A549 (cell line): ENCODE results near the gene STYK1. TPM values are rescaled to one million over a fixed set of nuclear protein-coding genes. Genes with fewer than 3 reads are reported as not detected.

Experiments used
- ATAC-seq, 2 experiments: fragments of 200-7000 bp in 1 of 2; fragments of >200 bp in 1 of 2; cut with Nextera tagmentation in 1 of 2; cut with Tn5 transposase in 1 of 2; 3 replicates each; pipeline versions ENCODE4 v1.8.0 to v1.9.1; 2018 to 2020; ENCODE audit warnings: mild to moderate bottlenecking in 1 of 2, moderate library complexity in 1 of 2
- CTCF ChIA-PET: fragments of 300-600 bp; sonication (Branson Sonifier 250); formaldehyde crosslinking; extraction: SDS; loops from one replicate; lab custom pipeline; 2021; ENCODE audit warnings: antibody characterized with exemption, inconsistent platforms; lab: Yijun Ruan, JAX
- POLR2A ChIA-PET: fragments of 350-600 bp; formaldehyde crosslinking; extraction: SDS; loops from one replicate; lab custom pipeline; 2021; ENCODE audit warnings: antibody characterized with exemption, inconsistent platforms; lab: Yijun Ruan, JAX
- DNase-seq, 2 experiments: peaks; one replicate each; pipeline versions ENCODE4 v3.0.0 to v3.0.0-alpha.2; 2011 to 2016; ENCODE audit warnings: low read depth in 1 of 2, low spot score in 1 of 2
- FAIRE-seq: peaks from 2 replicates; lab custom pipeline; 2011; peaks lifted over from hg19 to GRCh38; lab: Jason Lieb, UNC
- H3K27ac ChIP-seq, 2 experiments: fragments of >200 bp; sonication (Bioruptor Twin); formaldehyde crosslinking; 3 replicates each; pipeline ENCODE4 v1.5.1; 2016 to 2017
- H3K4me1 ChIP-seq: fragments of >200 bp; sonication (Bioruptor Twin); formaldehyde crosslinking; 3 replicates; pipeline ENCODE4 v1.6.1; 2016
- H3K4me2 ChIP-seq: fragments of >200 bp; sonication (Bioruptor Twin); formaldehyde crosslinking; 3 replicates; pipeline ENCODE4 v1.6.1; 2016
- H3K4me3 ChIP-seq: fragments of >200 bp; sonication (Bioruptor Twin); formaldehyde crosslinking; 3 replicates; pipeline ENCODE4 v1.5.1; 2016
- H3K9me3 ChIP-seq: fragments of >200 bp; sonication (Bioruptor Twin); formaldehyde crosslinking; 3 replicates; pipeline ENCODE4 v1.6.1; 2016
- BHLHE40 ChIP-seq: IDR thresholded peaks from 2 replicates; pipeline ENCODE4 v1.6.1; 2012; ENCODE audit warnings: low read depth, low read length, inconsistent platforms
- CHD4 ChIP-seq: fragments of 200-600 bp; sonication (generic); IDR thresholded peaks from 2 replicates; pipeline ENCODE4 v1.6.1; 2016; ENCODE audit warnings: antibody characterized with exemption, mild to moderate bottlenecking, borderline replicate concordance
- EHMT2 ChIP-seq: fragments of 200-600 bp; sonication (generic); IDR thresholded peaks from 2 replicates; pipeline ENCODE4 v1.6.1; 2016; ENCODE audit warnings: antibody characterized with exemption, low read depth, mild to moderate bottlenecking, moderate library complexity
- ESRRA ChIP-seq: fragments of 150-350 bp; IDR thresholded peaks from 2 replicates; pipeline ENCODE4 v1.6.1; 2014; ENCODE audit warnings: mild to moderate bottlenecking, low read length, borderline replicate concordance
- FOXS1 ChIP-seq: fragments of 250-450 bp; sonication (Bioruptor Pico); IDR thresholded peaks from 2 replicates; pipeline ENCODE4 v1.5.0; 2020; ENCODE audit warnings: mild to moderate bottlenecking, moderate library complexity
- GATA3 ChIP-seq: IDR thresholded peaks from 2 replicates; pipeline ENCODE4 v1.6.1; 2012; ENCODE audit warnings: borderline replicate concordance
- HEYL ChIP-seq: fragments of 250-450 bp; sonication (Bioruptor Pico); IDR thresholded peaks from 2 replicates; pipeline ENCODE4 v1.8.0; 2021; ENCODE audit warnings: mild to moderate bottlenecking, moderate library complexity
- HOXB5 ChIP-seq: fragments of 250-450 bp; sonication (Bioruptor Pico); IDR thresholded peaks from 2 replicates; pipeline ENCODE4 v1.5.0; 2020; ENCODE audit warnings: mild to moderate bottlenecking, moderate library complexity
- KDM1A ChIP-seq: fragments of 200-600 bp; sonication (generic); IDR thresholded peaks from 2 replicates; pipeline ENCODE4 v1.6.1; 2016; ENCODE audit warnings: low read depth, mild to moderate bottlenecking
- MAFK ChIP-seq: fragments of 450-650 bp; IDR thresholded peaks from 2 replicates; pipeline ENCODE4 v1.6.1; 2014; ENCODE audit not compliant: partially characterized antibody
- MYC ChIP-seq: IDR thresholded peaks from 2 replicates; pipeline ENCODE4 v1.6.1; 2012; ENCODE audit warnings: mild to moderate bottlenecking, inconsistent platforms, low read length, improper control_type of control experiment, borderline replicate concordance
- NPAS2 ChIP-seq: fragments of 250-450 bp; sonication (Bioruptor Pico); IDR thresholded peaks from 2 replicates; pipeline ENCODE4 v1.8.0; 2022; ENCODE audit warnings: mild to moderate bottlenecking, moderate library complexity, borderline replicate concordance
- PHF8 ChIP-seq: fragments of 200-600 bp; sonication (generic); IDR thresholded peaks from 2 replicates; pipeline ENCODE4 v1.6.1; 2016; ENCODE audit warnings: low read depth, mild to moderate bottlenecking, antibody characterized with exemption, moderate library complexity, borderline replicate concordance
- POLR2A ChIP-seq: IDR thresholded peaks from 2 replicates; pipeline ENCODE4 v1.6.1; 2012; ENCODE audit warnings: mild to moderate bottlenecking, low read length
- RAD21 ChIP-seq, 2 experiments: fragments of >200 bp in 1 of 2; sonication (Bioruptor Twin) in 1 of 2; formaldehyde crosslinking in 1 of 2; IDR thresholded peaks in 1 of 2; conservative IDR thresholded peaks in 1 of 2; 2 replicates in 1 of 2; 3 replicates in 1 of 2; pipeline ENCODE4 v1.6.1; 2012 to 2018; ENCODE audit warnings: inconsistent platforms in 1 of 2
- RARB ChIP-seq: fragments of 250-450 bp; sonication (Bioruptor Pico); IDR thresholded peaks from 2 replicates; pipeline ENCODE4 v1.8.0; 2021; ENCODE audit warnings: mild to moderate bottlenecking, moderate library complexity
- RCOR1 ChIP-seq: fragments of 150-350 bp; IDR thresholded peaks from 2 replicates; pipeline ENCODE4 v1.6.1; 2014; ENCODE audit warnings: antibody characterized with exemption, low read length, low read depth
- TFCP2L1 ChIP-seq: fragments of 250-450 bp; sonication (Bioruptor Pico); IDR thresholded peaks from 2 replicates; pipeline ENCODE4 v1.5.0; 2021; ENCODE audit warnings: mild to moderate bottlenecking
- ZC3H11A ChIP-seq: fragments of 450-650 bp; IDR thresholded peaks from 2 replicates; pipeline ENCODE4 v1.6.1; 2014; ENCODE audit warnings: antibody characterized with exemption, mild to moderate bottlenecking
- ZSCAN20 ChIP-seq: fragments of 250-450 bp; sonication (Bioruptor Pico); IDR thresholded peaks from 2 replicates; pipeline ENCODE4 v1.8.0; 2022; ENCODE audit warnings: mild to moderate bottlenecking, moderate library complexity
- WGBS: methylation state at CpG from one replicate; pipeline ENCODE4 v1.1.6; 2017; ENCODE audit errors: missing lambda C conversion rate; 5-methylcytosine and 5-hydroxymethylcytosine counted together
- polyA plus RNA-seq, 4 experiments: library from polyadenylated mRNA; depleted of rRNA in 3 of 4; stranded (reverse); fragments of >200 nt; fragmentation: RNase III in 1 of 4; extraction: RNeasy Plus Mini Kit Qiagen cat#74134 plus additional on column Dnase treatment in 1 of 4; gene quantifications; 2 replicates in 3 of 4; 3 replicates in 1 of 4; pipeline ENCODE4 v1.2.3, GENCODE V29; 2011 to 2017
- TF ChIP-seq, protein P1 (sequence below): IDR thresholded peaks from 2 replicates; pipeline ENCODE4 v1.6.1; 2012; ENCODE audit warnings: low read depth, borderline replicate concordance
- TF ChIP-seq, protein P2 (sequence below): fragments of >200 bp; sonication (Bioruptor Twin); formaldehyde crosslinking; IDR thresholded peaks from 2 replicates; pipeline ENCODE4 v1.6.1; 2016
- TF ChIP-seq, protein P3 (sequence below): fragments of 150-350 bp; IDR thresholded peaks from 2 replicates; pipeline ENCODE4 v1.6.1; 2014; ENCODE audit warnings: low read depth, mild to moderate bottlenecking, low read length
- TF ChIP-seq, protein P4 (sequence below): IDR thresholded peaks from 2 replicates; pipeline ENCODE4 v1.6.1; 2012
- TF ChIP-seq, protein P5 (sequence below): fragments of >200 bp; sonication (Bioruptor Twin); formaldehyde crosslinking; IDR thresholded peaks from 3 replicates; pipeline ENCODE4 v1.6.1; 2016
- TF ChIP-seq, protein P6 (sequence below): IDR thresholded peaks from 2 replicates; pipeline ENCODE4 v1.6.1; 2012
- TF ChIP-seq, protein P7 (sequence below): fragments of 200-600 bp; sonication (generic); IDR thresholded peaks from 2 replicates; pipeline ENCODE4 v1.6.1; 2016; ENCODE audit warnings: antibody characterized with exemption, mild to moderate bottlenecking, moderate library complexity

Gene STYK1
- polyA plus RNA-seq, 2 of the 4 experiments (the other 2 are of a cell fraction): 0.32 to 0.56 TPM

DNA sequence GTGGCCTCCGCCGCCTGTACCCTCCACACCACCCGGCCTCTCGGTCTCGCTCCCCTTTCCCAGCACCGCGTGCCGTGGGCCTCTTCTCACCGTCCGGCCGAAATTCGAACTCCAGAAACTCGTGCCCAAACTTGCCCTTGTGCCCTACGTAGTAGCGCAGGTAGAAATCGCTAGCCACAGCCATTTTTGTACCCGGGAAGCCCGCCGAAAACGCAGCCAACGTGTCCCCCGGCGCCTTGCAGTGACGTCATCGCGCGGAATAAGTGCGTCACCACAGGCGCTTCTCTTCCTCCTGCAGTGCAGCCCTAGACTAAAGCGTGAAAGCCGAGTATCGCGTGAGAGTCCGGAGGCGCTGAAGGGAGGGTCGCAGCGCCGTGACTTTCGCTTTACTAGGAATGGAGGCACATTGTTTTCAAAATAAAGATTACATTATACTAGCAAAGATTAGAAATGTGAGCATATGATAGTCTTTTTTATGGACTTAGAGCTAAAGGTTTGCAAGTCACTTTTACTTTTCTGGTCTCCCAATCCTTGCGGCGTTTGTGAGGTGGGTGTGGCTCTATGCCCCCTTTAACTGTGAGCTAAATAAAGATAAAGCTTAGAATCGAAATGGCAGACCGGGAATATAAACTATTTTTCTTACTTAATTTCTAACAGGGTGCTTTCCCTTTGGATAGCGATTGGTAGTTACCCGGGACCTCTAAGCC, 60.4 kb downstream of the STYK1 start, which contains the start of gene MAGOHB (continued):
- TF ChIP-seq, protein P1, sequence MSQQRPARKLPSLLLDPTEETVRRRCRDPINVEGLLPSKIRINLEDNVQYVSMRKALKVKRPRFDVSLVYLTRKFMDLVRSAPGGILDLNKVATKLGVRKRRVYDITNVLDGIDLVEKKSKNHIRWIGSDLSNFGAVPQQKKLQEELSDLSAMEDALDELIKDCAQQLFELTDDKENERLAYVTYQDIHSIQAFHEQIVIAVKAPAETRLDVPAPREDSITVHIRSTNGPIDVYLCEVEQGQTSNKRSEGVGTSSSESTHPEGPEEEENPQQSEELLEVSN: peak; percentile 52
- TF ChIP-seq HOXB5 (CRISPR knock-in tag): no peak
- TF ChIP-seq, protein P2, sequence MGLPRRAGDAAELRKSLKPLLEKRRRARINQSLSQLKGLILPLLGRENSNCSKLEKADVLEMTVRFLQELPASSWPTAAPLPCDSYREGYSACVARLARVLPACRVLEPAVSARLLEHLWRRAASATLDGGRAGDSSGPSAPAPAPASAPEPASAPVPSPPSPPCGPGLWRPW: no peak
- TF ChIP-seq MAFK: peak; percentile 73
- TF ChIP-seq MYC: peak; percentile 76; the same call in 1 of the 2 replicates
- no peak for TF ChIP-seq RARB (CRISPR knock-in tag)
- TF ChIP-seq RAD21 (conservative IDR thresholded peaks at IDR 0.05 in 1 of 2, IDR thresholded peaks at IDR 0.05 in 1 of 2): no peak; a peak in 1 of 5 replicates
- TF ChIP-seq PHF8: peak; percentile 69
- no peak for TF ChIP-seq CHD4
- TF ChIP-seq, protein P3, sequence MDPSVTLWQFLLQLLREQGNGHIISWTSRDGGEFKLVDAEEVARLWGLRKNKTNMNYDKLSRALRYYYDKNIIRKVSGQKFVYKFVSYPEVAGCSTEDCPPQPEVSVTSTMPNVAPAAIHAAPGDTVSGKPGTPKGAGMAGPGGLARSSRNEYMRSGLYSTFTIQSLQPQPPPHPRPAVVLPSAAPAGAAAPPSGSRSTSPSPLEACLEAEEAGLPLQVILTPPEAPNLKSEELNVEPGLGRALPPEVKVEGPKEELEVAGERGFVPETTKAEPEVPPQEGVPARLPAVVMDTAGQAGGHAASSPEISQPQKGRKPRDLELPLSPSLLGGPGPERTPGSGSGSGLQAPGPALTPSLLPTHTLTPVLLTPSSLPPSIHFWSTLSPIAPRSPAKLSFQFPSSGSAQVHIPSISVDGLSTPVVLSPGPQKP: no peak
- TF ChIP-seq, protein P4, sequence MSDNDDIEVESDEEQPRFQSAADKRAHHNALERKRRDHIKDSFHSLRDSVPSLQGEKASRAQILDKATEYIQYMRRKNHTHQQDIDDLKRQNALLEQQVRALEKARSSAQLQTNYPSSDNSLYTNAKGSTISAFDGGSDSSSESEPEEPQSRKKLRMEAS: peak; percentile 98
- TF ChIP-seq GATA3: peak; percentile 50; the same call in 1 of the 2 replicates
- TF ChIP-seq, protein P5, sequence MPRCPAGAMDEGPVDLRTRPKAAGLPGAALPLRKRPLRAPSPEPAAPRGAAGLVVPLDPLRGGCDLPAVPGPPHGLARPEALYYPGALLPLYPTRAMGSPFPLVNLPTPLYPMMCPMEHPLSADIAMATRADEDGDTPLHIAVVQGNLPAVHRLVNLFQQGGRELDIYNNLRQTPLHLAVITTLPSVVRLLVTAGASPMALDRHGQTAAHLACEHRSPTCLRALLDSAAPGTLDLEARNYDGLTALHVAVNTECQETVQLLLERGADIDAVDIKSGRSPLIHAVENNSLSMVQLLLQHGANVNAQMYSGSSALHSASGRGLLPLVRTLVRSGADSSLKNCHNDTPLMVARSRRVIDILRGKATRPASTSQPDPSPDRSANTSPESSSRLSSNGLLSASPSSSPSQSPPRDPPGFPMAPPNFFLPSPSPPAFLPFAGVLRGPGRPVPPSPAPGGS: peak; percentile 84; the same call in 2 of the 3 replicates
- TF ChIP-seq, all 56 proteins: peak for 15

DNA sequence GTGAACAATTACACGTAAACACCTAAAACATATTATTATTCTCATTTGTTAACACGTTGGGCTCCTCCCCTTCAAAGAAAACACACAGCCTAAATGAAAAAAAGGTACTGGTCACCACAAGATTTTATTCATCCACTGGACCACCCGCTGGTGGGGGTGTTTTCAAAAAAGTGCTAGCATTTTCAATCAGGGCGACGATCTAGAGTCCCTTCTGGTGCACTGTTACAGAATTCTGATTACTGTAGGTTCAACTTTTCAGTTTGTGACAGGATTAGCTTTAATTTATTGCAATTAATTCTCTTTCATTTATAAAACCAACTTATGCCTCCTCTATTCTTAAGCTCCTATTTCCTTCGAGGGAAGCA, 60.9 kb downstream of the STYK1 start:
- Histone ChIP-seq H3K4me1 (peaks cover 11% of the 10 kb centered on the region), H3K4me2 (peak overlapping the region; percentile 97), H3K4me3 (peak overlapping the region; percentile 93), H3K9me3 (no peaks in the 10 kb centered on the region), H3K27ac (peak overlapping the region; percentile 86 to 90)
- 1% methylated on average over 6 of the region's 6 CpGs for WGBS
- no peak for FAIRE-seq
- ChIA-PET POLR2A (no interaction called here), CTCF (interaction anchor here (0.6 to 2.2 kb wide), 2 partner anchors 137 to 744 kb away, joined by 3 to 8 read pairs; no protein-coding TSS in a partner anchor)
- ATAC-seq: peak; percentile 3 to 10; a peak in 3 of 6 replicates
- TF ChIP-seq ESRRA (no peak), ZC3H11A (no peak), MYC (no peak), KDM1A (no peak), NPAS2 (CRISPR knock-in tag) (no peak), POLR2A (no peak), HEYL (CRISPR knock-in tag) (no peak), CHD4 (no peak), ZSCAN20 (no peak), FOXS1 (CRISPR knock-in tag) (no peak), TFCP2L1 (CRISPR knock-in tag) (no peak), BHLHE40 (no peak), RCOR1 (no peak), EHMT2 (no peak)
- TF ChIP-seq, protein P6, sequence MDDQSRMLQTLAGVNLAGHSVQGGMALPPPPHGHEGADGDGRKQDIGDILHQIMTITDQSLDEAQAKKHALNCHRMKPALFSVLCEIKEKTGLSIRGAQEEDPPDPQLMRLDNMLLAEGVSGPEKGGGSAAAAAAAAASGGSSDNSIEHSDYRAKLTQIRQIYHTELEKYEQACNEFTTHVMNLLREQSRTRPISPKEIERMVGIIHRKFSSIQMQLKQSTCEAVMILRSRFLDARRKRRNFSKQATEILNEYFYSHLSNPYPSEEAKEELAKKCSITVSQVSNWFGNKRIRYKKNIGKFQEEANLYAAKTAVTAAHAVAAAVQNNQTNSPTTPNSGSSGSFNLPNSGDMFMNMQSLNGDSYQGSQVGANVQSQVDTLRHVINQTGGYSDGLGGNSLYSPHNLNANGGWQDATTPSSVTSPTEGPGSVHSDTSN: no peak
- TF ChIP-seq, protein P2: no peak
- TF ChIP-seq, protein P7, sequence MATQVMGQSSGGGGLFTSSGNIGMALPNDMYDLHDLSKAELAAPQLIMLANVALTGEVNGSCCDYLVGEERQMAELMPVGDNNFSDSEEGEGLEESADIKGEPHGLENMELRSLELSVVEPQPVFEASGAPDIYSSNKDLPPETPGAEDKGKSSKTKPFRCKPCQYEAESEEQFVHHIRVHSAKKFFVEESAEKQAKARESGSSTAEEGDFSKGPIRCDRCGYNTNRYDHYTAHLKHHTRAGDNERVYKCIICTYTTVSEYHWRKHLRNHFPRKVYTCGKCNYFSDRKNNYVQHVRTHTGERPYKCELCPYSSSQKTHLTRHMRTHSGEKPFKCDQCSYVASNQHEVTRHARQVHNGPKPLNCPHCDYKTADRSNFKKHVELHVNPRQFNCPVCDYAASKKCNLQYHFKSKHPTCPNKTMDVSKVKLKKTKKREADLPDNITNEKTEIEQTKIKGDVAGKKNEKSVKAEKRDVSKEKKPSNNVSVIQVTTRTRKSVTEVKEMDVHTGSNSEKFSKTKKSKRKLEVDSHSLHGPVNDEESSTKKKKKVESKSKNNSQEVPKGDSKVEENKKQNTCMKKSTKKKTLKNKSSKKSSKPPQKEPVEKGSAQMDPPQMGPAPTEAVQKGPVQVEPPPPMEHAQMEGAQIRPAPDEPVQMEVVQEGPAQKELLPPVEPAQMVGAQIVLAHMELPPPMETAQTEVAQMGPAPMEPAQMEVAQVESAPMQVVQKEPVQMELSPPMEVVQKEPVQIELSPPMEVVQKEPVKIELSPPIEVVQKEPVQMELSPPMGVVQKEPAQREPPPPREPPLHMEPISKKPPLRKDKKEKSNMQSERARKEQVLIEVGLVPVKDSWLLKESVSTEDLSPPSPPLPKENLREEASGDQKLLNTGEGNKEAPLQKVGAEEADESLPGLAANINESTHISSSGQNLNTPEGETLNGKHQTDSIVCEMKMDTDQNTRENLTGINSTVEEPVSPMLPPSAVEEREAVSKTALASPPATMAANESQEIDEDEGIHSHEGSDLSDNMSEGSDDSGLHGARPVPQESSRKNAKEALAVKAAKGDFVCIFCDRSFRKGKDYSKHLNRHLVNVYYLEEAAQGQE: no peak
- DNase-seq: no peak
